Osteocyte (in vitro differentiated cells): ENCODE data around the gene RCSD1. TPM values are rescaled to one million over a fixed set of nuclear protein-coding genes. Genes with fewer than 3 reads are reported as not detected.

Experiments used
- DNase-seq: peaks from one replicate; pipeline ENCODE4 v3.0.0; 2021; ENCODE audit warnings: mixed read lengths; ENCODE audit not compliant: unreplicated experiment; ENCODE audit errors: extremely low spot score
- H3K27ac Mint-ChIP-seq: one replicate; pipeline ENCODE4 v1.8.0; 2021; ENCODE audit warnings: mild to moderate bottlenecking, mixed read lengths; ENCODE audit not compliant: unreplicated experiment
- H3K27me3 Mint-ChIP-seq: one replicate; pipeline ENCODE4 v1.8.0; 2021; ENCODE audit warnings: mixed read lengths; ENCODE audit not compliant: unreplicated experiment
- H3K36me3 Mint-ChIP-seq: one replicate; pipeline ENCODE4 v1.8.0; 2021; ENCODE audit warnings: mixed read lengths; ENCODE audit not compliant: unreplicated experiment
- H3K4me1 Mint-ChIP-seq: one replicate; pipeline ENCODE4 v1.8.0; 2021; ENCODE audit warnings: mixed read lengths; ENCODE audit not compliant: unreplicated experiment
- H3K4me3 Mint-ChIP-seq: one replicate; pipeline ENCODE4 v1.8.0; 2021; ENCODE audit warnings: mild to moderate bottlenecking, moderate library complexity, mixed read lengths; ENCODE audit not compliant: unreplicated experiment
- H3K9me3 Mint-ChIP-seq: one replicate; pipeline ENCODE4 v1.8.0; 2021; ENCODE audit warnings: mixed read lengths; ENCODE audit not compliant: unreplicated experiment
- total RNA-seq: library from RNA; stranded (reverse); gene quantifications from 2 replicates; pipeline ENCODE4 v1.2.1, GENCODE V29; 2021
- TF ChIP-seq, protein P1 (sequence below): fragments of 200-600 bp; sonication (generic); IDR thresholded peaks from 2 replicates; pipeline ENCODE4 v1.5.0; 2021; ENCODE audit warnings: antibody characterized with exemption, mild to moderate bottlenecking, moderate library complexity

Gene RCSD1
- total RNA-seq, 1 donor from 2014 or later: not detected

DNA sequence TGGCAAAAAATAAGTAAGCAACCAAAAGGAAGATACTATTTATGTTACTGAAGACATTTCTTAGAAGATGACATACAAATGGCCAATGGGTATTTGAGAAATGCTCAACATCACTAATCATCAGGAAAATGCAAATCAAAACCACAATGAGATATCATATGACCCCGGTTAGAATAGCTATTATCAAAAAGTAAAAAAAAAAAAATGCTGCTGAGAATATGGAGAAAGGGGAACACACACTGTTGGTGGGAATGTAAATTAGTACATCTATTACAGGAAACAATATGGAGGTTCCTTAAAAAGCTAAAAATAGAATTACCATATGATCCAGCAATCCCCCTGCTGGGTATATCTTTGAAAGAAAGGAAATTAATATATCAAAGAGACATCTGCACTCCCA is 42.2 kb upstream of the RCSD1 start:
- H3K27me3 Mint-ChIP-seq: peaks cover 14% of the 10 kb centered on the region
- no peak overlapping the region for H3K27ac Mint-ChIP-seq
- H3K36me3 Mint-ChIP-seq: no peaks in the 10 kb centered on the region
- no peaks in the 10 kb centered on the region for H3K4me1 Mint-ChIP-seq
- H3K9me3 Mint-ChIP-seq: no peaks in the 10 kb centered on the region
- TF ChIP-seq, protein P1, sequence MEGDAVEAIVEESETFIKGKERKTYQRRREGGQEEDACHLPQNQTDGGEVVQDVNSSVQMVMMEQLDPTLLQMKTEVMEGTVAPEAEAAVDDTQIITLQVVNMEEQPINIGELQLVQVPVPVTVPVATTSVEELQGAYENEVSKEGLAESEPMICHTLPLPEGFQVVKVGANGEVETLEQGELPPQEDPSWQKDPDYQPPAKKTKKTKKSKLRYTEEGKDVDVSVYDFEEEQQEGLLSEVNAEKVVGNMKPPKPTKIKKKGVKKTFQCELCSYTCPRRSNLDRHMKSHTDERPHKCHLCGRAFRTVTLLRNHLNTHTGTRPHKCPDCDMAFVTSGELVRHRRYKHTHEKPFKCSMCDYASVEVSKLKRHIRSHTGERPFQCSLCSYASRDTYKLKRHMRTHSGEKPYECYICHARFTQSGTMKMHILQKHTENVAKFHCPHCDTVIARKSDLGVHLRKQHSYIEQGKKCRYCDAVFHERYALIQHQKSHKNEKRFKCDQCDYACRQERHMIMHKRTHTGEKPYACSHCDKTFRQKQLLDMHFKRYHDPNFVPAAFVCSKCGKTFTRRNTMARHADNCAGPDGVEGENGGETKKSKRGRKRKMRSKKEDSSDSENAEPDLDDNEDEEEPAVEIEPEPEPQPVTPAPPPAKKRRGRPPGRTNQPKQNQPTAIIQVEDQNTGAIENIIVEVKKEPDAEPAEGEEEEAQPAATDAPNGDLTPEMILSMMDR: no peak
- DNase-seq: no peak
- H3K4me3 Mint-ChIP-seq: no peak overlapping the region

DNA sequence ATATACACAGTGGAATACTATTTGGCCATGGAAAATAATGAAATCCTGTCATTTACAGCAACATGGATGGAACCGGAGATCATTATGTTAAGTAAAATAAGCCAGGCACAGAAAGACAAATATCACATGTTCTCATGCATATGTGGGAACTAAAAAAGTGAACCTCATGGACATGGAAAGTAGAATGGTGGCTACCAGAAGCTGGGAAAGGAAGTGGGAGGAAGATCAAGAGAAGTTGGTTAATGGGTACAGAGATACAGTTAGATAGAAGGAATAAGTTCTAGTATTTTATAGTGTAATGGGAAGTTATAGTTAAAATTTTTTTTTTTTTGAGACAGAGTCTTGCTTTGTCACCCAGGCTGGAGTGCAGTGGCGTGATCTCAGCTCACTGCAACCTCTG is 41.7 kb upstream of the RCSD1 start:
- Mint-ChIP-seq H3K9me3 (no peaks in the 10 kb centered on the region), H3K36me3 (no peaks in the 10 kb centered on the region), H3K27ac (no peak overlapping the region), H3K4me1 (no peaks in the 10 kb centered on the region), H3K27me3 (peaks cover 16% of the 10 kb centered on the region), H3K4me3 (no peak overlapping the region)
- TF ChIP-seq, protein P1: no peak
- no peak for DNase-seq

DNA sequence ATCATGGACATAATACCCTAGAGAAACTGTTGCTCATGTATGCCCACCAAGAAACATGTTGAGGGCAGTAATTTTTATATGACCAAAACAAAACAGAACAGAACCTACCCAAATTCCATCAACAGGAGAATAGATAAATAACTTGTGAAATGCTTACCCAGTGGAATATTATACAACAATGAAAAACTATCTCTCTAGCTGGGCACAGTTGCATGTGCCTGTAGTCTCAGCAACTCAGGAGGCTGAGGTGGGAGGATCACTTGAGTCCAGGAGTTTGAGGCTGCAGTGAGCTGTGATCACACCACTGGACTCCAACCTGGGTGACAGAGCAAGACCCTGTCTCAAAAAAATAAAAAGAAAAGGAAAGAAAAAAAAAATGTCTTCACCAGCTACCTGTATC is 37.6 kb upstream of the RCSD1 start:
- no peaks in the 10 kb centered on the region for H3K4me1 Mint-ChIP-seq
- DNase-seq: no peak
- H3K9me3 Mint-ChIP-seq: no peaks in the 10 kb centered on the region
- peaks cover 39% of the 10 kb centered on the region for H3K27me3 Mint-ChIP-seq
- TF ChIP-seq, protein P1: no peak
- H3K27ac Mint-ChIP-seq: no peak overlapping the region
- no peaks in the 10 kb centered on the region for H3K36me3 Mint-ChIP-seq
- H3K4me3 Mint-ChIP-seq: no peak overlapping the region

DNA sequence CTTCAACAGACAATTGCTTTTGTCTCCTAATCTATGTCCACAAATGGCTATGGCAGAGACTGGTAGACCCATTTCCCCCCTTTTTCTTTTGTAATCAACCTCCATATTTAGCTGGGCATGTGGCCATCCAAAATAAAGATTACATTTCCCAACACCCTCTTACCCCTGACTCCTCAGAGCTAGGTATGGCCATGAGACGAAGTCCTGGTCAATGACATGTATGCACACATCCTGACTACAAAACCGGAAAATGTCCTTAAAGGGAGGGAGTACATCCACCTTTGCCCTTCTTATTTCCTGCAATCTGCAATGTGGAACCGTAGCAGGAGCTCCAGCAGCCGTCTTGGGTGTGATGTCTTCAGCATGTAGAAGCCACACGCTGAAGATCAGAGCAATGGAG is 36.2 kb upstream of the RCSD1 start:
- Mint-ChIP-seq H3K27me3 (peaks cover 45% of the 10 kb centered on the region), H3K9me3 (no peaks in the 10 kb centered on the region), H3K4me1 (no peaks in the 10 kb centered on the region), H3K27ac (no peak overlapping the region), H3K36me3 (no peaks in the 10 kb centered on the region), H3K4me3 (no peak overlapping the region)
- no peak for DNase-seq
- TF ChIP-seq, protein P1: no peak

DNA sequence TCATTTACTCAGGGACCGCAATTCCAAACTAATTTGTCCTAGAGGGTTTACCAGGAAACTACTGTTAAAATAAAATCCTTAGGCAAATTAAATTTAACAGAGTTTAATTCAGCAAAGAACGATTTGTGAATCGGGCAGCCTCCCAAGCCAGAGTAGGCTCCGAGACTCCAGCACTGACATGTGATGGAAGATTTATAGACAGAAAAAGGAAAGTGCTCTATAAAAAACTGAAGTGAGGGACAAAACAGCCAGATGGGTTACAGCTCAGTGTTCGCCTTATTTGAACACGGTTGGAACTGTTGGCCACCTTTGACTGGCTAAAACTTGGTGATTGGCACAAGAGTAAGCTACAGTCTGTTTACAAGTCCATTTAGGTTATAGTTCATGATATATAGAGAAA is 35.2 kb upstream of the RCSD1 start:
- TF ChIP-seq, protein P1: no peak
- H3K27me3 Mint-ChIP-seq: peaks cover 45% of the 10 kb centered on the region

More for the DNA sequence above, 35.2 kb upstream of the RCSD1 start:
- H3K4me1 Mint-ChIP-seq: no peaks in the 10 kb centered on the region
- no peaks in the 10 kb centered on the region for H3K36me3 Mint-ChIP-seq
- no peak overlapping the region for H3K4me3 Mint-ChIP-seq
- no peak overlapping the region for H3K27ac Mint-ChIP-seq
- DNase-seq: no peak
- H3K9me3 Mint-ChIP-seq: no peaks in the 10 kb centered on the region
